ENCODE measurements around the gene APC2. TPM values are rescaled to one million over a fixed set of nuclear protein-coding genes. Genes with fewer than 3 reads are reported as not detected.

The APC2 gene
- total RNA-seq, 4 donors from 2014 or later = 0.42 to 1.8 (median 1.2) TPM

DNA sequence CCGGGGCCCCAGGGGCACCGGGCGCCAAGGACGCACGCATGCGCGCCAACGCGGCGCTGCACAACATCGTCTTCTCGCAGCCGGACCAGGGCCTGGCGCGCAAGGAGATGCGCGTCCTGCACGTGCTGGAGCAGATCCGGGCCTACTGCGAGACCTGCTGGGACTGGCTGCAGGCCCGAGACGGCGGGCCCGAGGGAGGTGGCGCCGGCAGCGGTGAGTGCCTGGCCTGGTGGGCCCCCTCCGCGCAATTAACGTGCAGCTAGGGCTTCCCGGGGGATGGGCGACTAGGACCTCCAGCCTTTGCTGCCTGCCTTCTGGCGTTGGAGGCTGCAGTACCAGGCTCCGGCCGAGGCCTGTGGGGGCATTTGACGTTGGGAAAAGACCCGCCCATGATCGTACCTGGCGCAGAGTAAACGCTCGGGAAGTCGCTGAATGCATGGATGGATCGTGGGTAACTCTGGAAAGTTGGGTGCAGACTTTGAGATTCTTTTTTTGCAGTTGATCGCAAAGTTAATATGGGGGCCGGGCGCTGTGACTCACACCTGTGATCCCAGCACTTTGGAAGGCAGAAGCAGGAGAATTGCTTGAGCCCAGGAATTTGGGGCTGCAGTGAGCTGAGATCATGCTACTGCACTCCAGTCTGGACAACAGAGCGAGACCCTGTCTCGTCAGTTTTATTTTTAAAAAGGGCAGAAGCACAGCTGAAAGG is 7.3 kb downstream of the APC2 start:
- Histone ChIP-seq H3K27ac (replicated peaks in 1 of 4) (no peak overlapping the region), H3K4me1 (peaks cover 8 to 46% (median 39%) of the 10 kb centered on the region in 4 donors), H3K27me3 (peaks cover 0 to 63% (median 54%) of the 10 kb centered on the region in 4 donors), H3K9me3 (no peaks in the 10 kb centered on the region), H3K4me3 (no peak overlapping the region), H3K36me3 (peaks cover 0 to 22% (median 17%) of the 10 kb centered on the region in 4 donors)
- intact Hi-C loops (cut with DNase I) = no loop called here
- no peak for DNase-seq (ENCODE audit: extremely low spot score)
- TF ChIP-seq, protein P1, sequence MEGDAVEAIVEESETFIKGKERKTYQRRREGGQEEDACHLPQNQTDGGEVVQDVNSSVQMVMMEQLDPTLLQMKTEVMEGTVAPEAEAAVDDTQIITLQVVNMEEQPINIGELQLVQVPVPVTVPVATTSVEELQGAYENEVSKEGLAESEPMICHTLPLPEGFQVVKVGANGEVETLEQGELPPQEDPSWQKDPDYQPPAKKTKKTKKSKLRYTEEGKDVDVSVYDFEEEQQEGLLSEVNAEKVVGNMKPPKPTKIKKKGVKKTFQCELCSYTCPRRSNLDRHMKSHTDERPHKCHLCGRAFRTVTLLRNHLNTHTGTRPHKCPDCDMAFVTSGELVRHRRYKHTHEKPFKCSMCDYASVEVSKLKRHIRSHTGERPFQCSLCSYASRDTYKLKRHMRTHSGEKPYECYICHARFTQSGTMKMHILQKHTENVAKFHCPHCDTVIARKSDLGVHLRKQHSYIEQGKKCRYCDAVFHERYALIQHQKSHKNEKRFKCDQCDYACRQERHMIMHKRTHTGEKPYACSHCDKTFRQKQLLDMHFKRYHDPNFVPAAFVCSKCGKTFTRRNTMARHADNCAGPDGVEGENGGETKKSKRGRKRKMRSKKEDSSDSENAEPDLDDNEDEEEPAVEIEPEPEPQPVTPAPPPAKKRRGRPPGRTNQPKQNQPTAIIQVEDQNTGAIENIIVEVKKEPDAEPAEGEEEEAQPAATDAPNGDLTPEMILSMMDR (IDR thresholded peaks at IDR 0.05) = no peak
- TF ChIP-seq POLR2AphosphoS5 (IDR thresholded peaks at IDR 0.05) (no peak), EP300 (IDR thresholded peaks at IDR 0.05) (no peak), POLR2A (IDR thresholded peaks at IDR 0.05; ENCODE audit: low read depth) (no peak)
- WGBS = 25% methylated on average over 36 of the region's 48 CpGs

DNA sequence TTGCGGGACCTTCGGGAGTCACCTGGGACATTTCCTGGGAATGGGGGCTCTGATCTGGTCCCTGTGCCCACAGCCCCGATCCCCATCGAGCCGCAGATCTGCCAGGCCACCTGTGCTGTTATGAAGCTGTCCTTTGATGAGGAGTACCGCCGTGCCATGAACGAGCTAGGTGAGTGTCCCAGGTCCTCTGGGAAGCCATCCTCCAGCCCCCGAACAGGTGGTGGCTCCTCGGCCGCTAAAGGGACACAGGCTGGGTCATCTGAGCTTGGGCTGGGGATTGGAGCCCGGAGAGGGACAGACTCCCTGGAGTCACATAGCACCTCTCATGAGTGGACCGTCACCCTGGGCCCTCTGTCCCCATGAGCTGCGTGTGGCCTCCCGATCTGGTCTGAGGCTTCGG is 8.0 kb downstream of the APC2 start:
- peaks cover 0 to 22% (median 17%) of the 10 kb centered on the region in 4 donors for H3K36me3 ChIP-seq
- no peak for DNase-seq (ENCODE audit: extremely low spot score)
- H3K4me3 ChIP-seq = no peak overlapping the region
- WGBS = 87% methylated on average over 13 of the region's 16 CpGs
- no peaks in the 10 kb centered on the region for H3K9me3 ChIP-seq
- no peak overlapping the region for H3K27ac ChIP-seq (replicated peaks in 1 of 4)
- intact Hi-C loops (cut with DNase I) = no loop called here
- TF ChIP-seq, protein P1 (IDR thresholded peaks at IDR 0.05) = no peak
- TF ChIP-seq EP300 (IDR thresholded peaks at IDR 0.05) (no peak), POLR2A (IDR thresholded peaks at IDR 0.05; ENCODE audit: low read depth) (no peak), POLR2AphosphoS5 (IDR thresholded peaks at IDR 0.05) (no peak)
- peaks cover 8 to 39% (median 33%) of the 10 kb centered on the region in 4 donors for H3K4me1 ChIP-seq
- H3K27me3 ChIP-seq = peaks cover 0 to 58% (median 47%) of the 10 kb centered on the region in 4 donors

DNA sequence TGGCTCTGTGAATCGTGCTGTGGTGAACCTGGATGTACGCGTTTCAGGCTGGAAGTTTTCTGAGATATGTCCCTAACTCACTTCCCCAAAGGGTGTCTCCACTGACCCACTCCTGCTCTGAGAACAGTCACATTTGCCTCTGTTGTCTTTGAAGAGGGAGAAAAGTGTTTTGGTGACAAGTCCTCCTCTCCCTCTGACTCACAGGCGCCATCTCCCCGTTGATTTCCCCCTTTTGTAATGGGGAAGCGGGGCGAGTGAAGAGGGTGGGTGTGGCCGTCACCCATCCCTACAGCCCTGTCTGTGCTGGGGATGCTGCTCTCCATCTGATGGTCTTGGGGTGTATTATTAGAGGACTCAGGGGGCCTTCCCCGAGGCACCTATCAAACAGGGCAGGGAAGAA is 9.6 kb downstream of the APC2 start:
- Histone ChIP-seq H3K9me3 (no peaks in the 10 kb centered on the region), H3K4me3 (no peak overlapping the region), H3K27ac (replicated peaks in 1 of 4) (no peak overlapping the region), H3K27me3 (peaks cover 0 to 53% (median 34%) of the 10 kb centered on the region in 4 donors), H3K36me3 (peaks cover 0 to 22% (median 17%) of the 10 kb centered on the region in 4 donors), H3K4me1 (peaks cover 6 to 26% (median 21%) of the 10 kb centered on the region in 4 donors)
- TF ChIP-seq, protein P1 (IDR thresholded peaks at IDR 0.05) = no peak
- 88% methylated on average over 9 of the region's 9 CpGs for WGBS
- DNase-seq (ENCODE audit: extremely low spot score) = no peak
- intact Hi-C loops (cut with DNase I) = no loop called here

DNA sequence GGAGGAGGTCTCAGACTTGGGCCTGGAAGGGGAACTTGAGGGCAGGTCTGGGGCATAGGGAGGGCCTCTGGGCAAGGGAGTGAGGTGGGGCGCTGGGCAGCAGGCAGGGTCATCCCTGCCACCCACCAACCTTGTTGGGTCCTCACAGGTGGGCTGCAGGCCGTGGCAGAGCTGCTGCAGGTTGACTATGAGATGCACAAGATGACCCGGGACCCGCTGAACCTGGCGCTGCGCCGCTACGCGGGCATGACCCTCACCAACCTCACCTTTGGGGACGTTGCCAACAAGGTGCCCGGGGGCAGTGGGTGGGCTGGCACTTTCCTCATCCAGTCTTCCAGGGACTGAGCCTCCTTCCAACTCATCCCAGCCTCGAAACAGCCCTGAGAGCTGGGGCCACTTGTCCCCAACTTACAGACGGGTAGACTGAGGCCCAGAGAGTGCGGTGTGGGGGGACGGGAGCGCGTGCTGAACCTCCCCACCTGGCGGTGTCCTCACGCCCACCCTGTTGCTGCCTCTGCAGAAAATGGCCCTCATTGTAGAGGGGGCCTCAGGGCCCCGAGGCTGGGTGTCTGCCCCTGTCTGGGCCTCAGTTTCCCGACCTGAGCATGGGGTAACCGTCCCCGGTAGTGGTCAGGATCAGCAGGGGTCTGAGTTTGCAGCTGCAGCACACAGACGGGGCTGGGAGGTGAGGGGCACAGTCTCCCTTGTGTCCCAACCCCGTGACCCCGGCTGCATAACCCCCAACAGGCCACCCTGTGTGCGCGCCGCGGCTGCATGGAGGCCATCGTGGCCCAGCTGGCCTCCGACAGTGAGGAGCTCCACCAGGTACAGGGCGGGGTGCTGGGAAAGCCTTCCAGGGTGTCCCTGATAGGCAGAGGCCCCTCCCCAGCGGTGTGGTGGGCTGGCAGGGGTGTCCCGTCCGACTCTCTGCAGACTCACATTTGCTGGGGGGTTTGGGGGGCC is 10.4 kb downstream of the APC2 start:
- 92% methylated on average over 32 of the region's 36 CpGs for WGBS
- no peak for DNase-seq (ENCODE audit: extremely low spot score)
- Histone ChIP-seq H3K4me3 (no peak overlapping the region), H3K9me3 (no peaks in the 10 kb centered on the region), H3K4me1 (peaks cover 2 to 23% (median 18%) of the 10 kb centered on the region in 4 donors), H3K27me3 (peaks cover 0 to 53% (median 26%) of the 10 kb centered on the region in 4 donors), H3K27ac (replicated peaks in 1 of 4) (no peak overlapping the region), H3K36me3 (peaks cover 0 to 22% (median 17%) of the 10 kb centered on the region in 4 donors)
- intact Hi-C loops (cut with DNase I) = no loop called here
- TF ChIP-seq EP300 (IDR thresholded peaks at IDR 0.05) (no peak), POLR2A (IDR thresholded peaks at IDR 0.05; ENCODE audit: low read depth) (no peak), POLR2AphosphoS5 (IDR thresholded peaks at IDR 0.05) (no peak)
- TF ChIP-seq, protein P1 (IDR thresholded peaks at IDR 0.05) = no peak
